Stimulated activated CD4-positive, alpha-beta T cell treated with anti-CD3 and anti-CD28 coated beads, Interleukin-1b, Interleukin-23, amount 100 ng/mL, for 4 hours (primary cell): ENCODE results near the gene ATP2B3.

ENCODE experiments used
- DNase-seq, 2 donors: peaks; one replicate each; pipeline ENCODE4 v3.0.0-alpha.2; 2020; ENCODE audit warnings: low read depth in 2 of 2

The ATP2B3 gene

GRCh38 chrX:153488231-153488914 is 29.1 kb upstream of the ATP2B3 start:
- DNase-seq = no peak

GRCh38 chrX:153490217-153490930 is 27.1 kb upstream of the ATP2B3 start:
- no peak for DNase-seq

- DNase-seq = no peak
Measured at GRCh38 chrX:153491351-153491914, 26.0 kb upstream of the ATP2B3 start.

- DNase-seq = no peak
Measured at GRCh38 chrX:153491918-153492317, 25.5 kb upstream of the ATP2B3 start.

GRCh38 chrX:153492543-153492942 is 24.9 kb upstream of the ATP2B3 start:
- DNase-seq = no peak

- no peak for DNase-seq
Measured at GRCh38 chrX:153493085-153493484, 24.4 kb upstream of the ATP2B3 start.

GRCh38 chrX:153494061-153494460 is 23.4 kb upstream of the ATP2B3 start:
- no peak for DNase-seq

GRCh38 chrX:153494541-153495361 is 22.7 kb upstream of the ATP2B3 start, which contains the start of gene BGN:
TSS of gene BGN (plus strand) at chrX:153494980. CDS start at chrX:153504632, 9,652 bp downstream.
- DNase-seq = no peak

GRCh38 chrX:153495362-153495751 is 22.1 kb upstream of the ATP2B3 start:
- DNase-seq = no peak

GRCh38 chrX:153495903-153496589 is 21.4 kb upstream of the ATP2B3 start:
- no peak for DNase-seq

GRCh38 chrX:153496590-153496959 is 20.9 kb upstream of the ATP2B3 start:
- DNase-seq = no peak

- no peak for DNase-seq
Measured at GRCh38 chrX:153498453-153498852, 19.0 kb upstream of the ATP2B3 start.

- no peak for DNase-seq
Measured at GRCh38 chrX:153499341-153499740, 18.1 kb upstream of the ATP2B3 start.

- no peak for DNase-seq
Measured at GRCh38 chrX:153499876-153500275, 17.6 kb upstream of the ATP2B3 start.

GRCh38 chrX:153500676-153501280 is 16.7 kb upstream of the ATP2B3 start:
- DNase-seq = no peak

- DNase-seq = no peak
Measured at GRCh38 chrX:153501530-153501929, 15.9 kb upstream of the ATP2B3 start.

GRCh38 chrX:153502131-153502530 is 15.3 kb upstream of the ATP2B3 start:
- no peak for DNase-seq

- DNase-seq = no peak
Measured at GRCh38 chrX:153502796-153503195, 14.6 kb upstream of the ATP2B3 start.

- no peak for DNase-seq
Measured at GRCh38 chrX:153504445-153505016, 12.9 kb upstream of the ATP2B3 start.

GRCh38 chrX:153505361-153505760 is 12.1 kb upstream of the ATP2B3 start:
- DNase-seq = no peak
